HG03097 (cell line): ENCODE data around the gene PLB1.

Source experiments
- ATAC-seq: cut with Tn5 transposase; IDR thresholded peaks from one replicate; pipeline ENCODE4 v1.9.1; 2021; ENCODE audit not compliant: unreplicated experiment, low FRiP score

PLB1 gene

DNA sequence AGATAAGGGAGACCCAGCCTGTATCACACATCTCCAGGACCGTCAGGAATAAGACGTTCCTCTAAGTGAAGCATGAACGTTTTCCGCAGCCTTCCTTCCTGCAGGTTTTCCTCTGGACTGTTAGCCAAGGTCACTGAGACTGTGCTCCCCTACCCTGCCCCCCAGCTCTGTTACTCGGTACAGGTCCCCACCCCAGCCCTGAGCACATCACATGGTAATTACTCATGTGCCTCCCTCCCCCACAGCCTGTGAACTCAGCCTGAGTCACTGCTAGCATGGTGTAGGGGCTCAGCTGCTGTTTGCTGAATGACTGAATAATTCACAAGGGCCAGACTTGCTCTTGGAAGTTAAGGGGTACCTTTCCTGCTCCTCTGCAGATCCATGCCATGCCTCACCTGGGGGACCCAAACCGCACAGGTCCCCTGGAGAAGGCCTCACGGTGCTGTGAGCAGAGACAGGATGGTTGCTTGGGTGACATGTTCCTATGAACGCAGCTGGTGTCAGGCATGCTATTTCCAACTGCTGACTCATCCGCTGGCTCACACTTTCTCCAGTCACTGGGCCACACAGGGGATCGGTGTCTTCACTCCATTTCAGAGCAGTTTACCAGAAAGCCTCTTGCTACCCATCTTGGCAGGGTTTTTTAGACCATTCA, 88.2 kb downstream of the PLB1 start:
- ATAC-seq, result no peak

DNA sequence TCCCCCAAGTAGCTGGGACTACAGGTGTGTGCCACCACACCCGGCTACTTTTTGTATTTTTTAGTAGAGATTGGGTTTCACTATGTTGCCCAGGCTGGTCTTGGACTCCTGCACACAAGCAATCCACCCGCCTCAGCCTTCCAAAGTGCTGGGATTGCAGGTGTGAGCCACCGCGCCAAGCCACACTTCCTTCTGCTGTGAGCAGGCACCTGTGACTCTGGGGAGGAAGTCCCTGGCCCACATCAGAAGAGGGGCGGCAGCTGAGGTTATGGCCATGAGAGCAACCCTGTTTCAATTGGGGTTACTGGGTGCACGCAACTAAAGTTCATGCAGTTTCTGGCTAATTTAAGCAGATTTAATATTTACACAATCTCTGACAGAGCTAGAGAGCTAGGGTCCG, 91.0 kb downstream of the PLB1 start:
- ATAC-seq, result no peak

DNA sequence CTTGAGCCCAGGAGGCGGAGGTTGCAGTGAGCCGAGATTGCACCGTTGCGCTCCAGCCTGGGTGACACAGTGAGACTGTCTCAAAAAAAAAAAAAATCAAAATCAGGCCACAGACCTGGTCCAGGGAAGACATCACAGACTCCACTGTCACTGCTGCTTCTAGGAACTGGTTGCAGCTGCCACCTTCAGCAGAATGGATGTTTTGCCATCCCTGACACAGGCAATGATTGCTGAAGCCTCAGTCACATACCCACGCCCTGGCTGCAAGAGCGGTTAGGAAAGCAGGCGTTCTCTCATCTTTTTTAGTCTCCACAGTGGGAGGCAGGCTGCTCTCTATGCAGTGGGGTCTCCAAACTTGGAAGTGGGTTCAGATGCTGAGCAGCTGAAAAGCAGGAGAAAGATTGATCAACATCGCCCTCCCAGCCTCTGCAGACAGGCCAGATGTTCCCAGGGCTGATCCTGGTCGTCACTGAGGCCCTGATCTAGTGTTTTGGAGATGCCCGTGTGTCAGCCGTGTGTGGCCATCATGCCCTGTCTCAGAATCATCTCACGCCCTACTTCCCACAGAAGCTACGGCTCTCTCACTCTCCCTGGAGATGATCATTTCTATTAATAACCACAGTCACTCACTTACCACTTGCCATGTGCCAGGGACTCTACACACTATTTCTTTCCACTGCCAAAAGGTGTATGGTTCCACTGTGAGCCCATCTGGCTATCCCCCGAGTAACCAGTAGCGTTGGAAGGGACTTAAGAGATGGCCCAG, 91.8 kb downstream of the PLB1 start:
- ATAC-seq, result no peak

DNA sequence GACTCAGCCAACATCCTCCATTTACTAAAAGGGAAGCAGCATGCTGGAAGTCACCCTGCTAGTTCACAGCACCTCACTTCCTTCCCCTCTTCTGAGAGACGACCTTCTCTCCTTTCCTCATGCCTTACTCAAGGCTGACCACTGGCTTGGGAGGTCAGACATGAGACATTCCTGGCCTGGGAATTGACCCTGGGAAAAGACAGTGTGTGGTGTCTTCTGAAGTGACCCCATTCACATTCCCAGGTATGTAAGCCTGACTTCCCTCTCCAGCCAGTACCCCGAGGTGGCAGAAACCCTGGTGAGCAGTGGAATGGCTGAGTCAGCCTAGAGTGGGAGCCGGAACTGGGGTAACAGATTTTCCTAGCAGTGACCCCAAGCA, 92.4 kb downstream of the PLB1 start:
- ATAC-seq, result no peak

DNA sequence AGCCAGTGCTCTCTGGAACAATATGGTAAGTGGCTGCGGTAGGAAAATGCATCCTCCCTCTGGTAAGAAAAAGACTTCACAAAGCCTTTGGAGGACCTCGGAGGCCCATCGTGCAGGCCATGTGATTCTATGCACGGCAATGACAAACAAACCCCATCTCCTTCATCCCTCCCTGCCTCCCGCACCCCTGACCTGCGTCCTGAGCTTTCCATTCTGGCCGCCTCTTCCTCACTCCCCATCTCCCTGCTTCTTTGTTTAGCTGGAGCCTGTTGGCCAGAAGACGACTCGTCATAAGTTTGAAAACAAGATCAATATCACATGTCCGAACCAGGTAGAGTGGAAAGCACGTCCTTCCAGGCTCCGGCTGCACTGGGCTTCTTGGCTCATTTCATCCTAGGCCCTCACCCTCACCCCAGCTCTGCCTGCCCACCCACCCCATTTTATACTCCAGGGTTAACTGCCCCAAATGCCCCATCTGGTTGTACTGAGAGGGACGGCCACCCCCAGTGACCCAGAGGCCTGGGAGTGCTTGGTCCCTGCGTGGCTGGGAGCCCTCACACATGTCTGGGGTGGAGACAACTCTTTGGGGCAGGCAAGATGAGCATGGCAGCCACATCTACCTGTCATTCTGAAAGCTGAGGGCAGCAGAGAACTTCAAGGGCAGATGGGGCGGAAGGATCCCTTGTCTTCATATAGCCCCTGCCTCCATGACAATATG, 94.0 kb downstream of the PLB1 start:
- ATAC-seq, result no peak

DNA sequence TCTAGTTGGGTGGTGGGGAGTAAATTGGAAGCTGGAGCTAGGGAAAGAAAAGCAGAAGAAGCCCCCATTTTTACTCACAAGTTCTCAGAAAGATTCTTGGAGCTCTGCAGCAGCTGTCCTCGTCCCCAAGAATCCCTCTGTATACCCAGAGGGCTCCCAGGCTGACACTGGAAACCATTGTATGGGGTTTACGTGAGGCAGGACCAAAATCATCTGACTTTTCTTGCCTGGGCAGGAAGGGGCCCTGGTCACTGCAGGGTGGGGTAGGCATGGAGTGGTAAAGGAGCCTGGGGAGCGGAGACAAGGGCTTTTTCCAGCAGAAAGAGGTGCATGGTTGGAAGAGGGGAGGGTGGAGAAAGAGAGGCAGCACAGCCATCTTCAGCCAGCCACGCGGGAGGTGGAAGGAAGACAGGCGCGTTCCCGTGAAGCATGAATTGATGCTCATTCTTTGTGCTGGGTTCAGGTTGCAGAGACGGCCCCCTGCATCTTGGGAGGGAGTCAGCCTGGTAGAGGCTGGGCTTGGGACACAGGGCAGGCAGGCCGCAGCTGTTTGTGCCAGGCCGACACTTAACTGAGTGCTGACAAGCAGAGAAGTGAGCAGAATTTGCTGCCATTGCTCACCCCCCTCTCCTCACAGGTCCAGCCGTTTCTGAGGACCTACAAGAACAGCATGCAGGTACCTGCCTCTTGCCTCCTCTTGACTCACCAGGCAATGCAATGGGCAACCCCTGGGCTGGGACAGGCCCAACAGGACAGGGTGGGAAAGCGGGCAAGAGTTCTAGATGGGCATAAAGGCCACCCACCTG, 94.8 kb downstream of the PLB1 start:
- no peak for ATAC-seq

DNA sequence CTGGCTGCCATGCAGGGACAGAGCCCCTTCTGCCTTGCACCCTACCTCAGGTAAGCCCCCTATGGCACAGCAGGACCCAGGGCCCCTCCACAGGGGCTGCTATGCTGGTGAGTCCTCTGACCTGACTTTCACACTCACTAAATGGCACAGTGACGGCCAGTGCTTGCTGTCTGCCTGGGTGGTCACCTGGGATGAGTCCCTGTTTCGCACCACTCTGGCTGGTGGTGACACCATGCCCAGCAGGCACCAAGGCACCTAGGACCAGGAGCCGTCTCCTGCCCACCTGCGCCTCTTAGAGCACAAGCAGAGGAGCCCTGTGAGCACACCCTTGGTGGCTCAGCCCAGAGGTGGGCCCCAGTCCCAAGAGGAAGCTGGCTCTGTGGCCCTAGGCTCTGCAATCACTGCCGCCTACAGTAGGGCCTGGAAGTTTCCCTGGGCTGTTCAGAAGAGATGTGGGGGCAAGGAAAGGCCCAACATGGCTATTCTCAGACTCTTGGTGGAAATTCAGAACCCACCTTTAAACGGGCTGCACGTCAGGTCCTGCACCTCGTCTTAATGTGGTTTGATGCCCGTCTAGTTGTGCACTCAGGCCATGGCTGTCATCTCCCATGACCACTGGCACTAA, 96.0 kb downstream of the PLB1 start:
- ATAC-seq, result no peak

DNA sequence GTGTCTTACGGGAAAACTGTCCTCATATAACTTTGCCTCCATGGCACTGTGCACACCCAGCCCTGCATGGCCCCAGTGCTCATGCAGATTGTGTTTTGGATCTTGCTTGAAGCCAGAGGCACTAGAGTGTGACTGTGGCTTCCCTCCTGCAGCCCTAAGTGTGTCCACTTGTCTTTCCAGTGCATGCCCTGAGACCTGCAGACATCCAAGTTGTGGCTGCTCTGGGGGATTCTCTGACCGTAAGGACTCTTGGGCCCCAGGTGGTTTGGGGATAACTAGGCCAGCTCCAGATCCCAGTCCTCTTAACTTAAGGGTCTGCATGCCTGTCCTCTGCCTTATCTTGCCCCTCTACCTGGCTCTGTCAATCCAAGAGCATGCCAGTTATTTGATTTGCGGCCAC, 96.6 kb downstream of the PLB1 start:
- ATAC-seq, result no peak

DNA sequence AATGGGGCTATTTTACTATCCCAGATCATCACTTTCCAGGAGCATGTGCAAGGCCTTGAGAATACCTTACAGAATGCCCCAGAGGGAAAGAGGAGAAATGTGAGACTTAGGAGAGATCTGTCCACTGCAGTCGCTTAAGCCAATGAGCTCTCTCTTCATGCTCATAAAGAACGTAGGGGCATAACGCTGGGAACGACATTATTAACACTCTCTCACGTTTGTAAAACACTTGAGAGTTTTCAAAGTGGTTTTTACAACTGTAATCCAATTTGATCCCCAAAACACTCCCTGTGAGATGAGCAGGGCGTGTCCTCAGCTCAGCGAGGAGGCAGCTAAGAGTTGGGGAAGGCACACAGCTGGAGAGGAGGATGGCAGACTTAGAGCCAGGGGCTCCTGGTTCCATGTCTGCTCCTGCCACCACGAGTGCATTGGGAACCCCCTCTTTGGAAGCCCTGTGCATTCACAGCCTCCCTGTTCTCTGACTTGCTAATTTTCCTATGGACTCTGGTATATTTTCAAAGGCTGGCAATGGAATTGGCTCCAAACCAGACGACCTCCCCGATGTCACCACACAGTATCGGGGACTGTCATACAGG, 97.4 kb downstream of the PLB1 start:
- ATAC-seq, result no peak

DNA sequence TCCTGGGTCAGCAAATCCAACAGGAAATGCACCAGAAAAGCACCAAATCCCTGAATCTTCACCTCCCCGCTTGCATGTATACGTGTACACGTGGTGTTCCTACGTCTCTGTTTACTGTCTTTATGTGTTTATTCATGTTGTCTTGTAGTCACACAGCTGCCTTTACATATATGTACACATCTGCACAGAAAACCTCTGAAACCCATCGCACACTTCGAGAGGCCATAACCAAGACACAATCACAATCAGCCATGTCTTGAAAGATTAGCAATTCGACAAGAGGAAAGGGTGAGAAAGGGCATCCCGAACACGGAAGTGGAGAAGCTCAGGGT, 98.1 kb downstream of the PLB1 start:
- ATAC-seq, result no peak

DNA sequence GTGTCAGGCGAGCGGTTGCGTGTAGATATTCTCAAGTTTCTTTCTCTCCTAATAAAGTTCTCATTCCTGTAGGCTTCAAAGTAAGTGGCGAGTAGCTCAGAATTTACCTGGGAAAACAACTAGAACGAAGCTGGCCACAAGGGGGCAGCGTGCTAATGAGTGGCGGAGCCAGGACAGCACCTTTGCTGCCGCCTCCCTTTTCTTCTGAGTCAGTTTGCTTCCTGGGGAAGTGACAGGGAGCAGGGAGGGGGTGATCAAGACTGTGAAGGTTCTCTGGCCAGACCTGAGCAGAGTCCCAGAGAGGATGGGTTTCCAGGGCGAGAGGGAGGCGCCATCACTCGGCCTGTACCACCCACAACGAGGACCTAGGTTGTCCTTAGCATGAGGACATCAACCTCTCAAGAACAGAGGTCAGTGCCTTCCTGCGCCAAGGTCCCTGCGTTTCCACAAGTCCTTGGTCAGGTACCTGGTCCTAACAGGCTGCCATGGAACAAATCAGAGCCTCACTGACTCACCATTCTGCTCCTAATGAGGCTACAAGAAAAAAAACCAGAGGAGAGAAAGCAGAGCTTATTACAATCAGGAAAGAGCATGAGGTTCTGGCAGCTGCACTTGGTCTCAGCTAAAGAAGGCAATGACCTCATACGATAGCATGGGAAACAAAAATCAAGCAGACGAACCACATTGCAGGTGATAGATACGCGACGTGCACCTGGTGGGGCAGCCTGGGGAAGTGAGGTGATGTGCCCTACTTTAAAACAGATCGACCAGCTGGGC, 98.7 kb downstream of the PLB1 start:
- no peak for ATAC-seq

DNA sequence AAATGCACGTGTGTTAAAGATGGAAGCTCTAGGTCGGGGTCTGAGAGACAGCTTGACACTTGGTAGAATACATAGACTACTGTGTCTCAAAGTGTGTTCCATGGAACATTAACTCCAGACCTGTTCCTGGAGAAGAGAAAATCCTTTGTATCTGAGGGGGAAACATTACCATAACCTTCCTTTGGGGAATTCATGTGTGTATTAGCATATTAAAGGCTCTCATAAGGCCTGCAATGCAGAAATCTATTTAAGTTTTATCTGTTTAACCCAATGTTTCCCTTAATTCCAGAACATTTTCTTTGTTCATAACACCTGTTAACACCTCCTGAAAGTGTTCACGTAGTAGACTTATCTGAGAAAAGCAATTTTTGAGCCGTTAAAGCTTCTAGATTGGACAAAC, 99.5 kb downstream of the PLB1 start:
- no peak for ATAC-seq

DNA sequence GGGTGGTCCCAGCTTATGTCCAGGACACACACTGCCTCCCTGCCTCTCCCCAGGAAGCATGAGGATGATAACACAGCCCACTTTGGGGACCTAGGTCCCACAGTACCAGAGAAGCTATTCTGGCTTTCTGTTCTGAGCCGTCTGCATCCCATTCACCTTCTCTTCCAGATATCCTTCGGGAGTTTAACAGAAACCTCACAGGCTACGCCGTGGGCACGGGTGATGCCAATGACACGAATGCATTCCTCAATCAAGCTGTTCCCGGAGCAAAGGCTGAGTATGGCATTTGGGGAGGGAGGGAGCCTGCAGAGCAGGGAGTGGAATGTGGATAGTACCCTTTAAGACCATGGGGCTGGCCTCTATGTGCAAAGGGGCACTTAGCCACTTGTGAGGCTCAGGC, 102.6 kb downstream of the PLB1 start:
- no peak for ATAC-seq

DNA sequence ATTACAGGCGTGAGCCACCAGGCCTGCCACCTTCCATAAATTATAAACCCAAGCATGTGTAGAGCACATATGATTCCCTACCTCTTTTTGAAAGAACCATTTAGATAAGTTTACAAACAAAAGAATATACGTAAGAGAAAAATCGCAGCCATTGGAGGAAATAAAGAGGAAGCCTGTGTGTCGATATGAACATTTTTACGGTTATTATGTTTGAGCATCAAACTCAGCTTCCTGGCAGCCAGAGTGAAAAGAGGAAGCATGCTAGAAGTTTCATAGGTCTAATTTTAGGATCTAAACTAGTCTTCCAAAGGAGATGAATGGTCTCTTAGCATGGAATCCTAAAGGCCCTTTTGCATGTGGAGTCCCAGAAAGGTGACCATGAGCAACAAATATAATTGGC, 104.3 kb downstream of the PLB1 start:
- no peak for ATAC-seq

DNA sequence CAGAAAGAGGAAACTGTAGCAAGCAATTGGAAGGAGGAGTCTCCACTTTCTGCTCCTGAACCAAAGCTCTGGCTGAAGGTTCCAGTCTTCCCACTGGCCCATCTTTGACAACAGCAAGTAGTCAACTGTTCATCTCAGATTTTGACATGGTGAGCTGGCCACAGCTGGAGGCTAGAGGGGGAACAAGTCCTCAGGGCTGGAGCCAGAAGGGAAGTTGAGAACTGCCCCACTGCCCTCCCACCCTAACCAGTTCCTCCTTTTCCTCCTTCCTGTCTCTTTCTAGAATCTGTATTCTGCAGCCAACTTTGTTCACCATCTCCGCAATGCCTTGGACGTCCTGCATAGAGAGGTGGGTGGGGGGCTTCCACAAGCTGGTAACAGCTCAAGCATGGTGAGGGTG, 105.8 kb downstream of the PLB1 start:
- no peak for ATAC-seq

DNA sequence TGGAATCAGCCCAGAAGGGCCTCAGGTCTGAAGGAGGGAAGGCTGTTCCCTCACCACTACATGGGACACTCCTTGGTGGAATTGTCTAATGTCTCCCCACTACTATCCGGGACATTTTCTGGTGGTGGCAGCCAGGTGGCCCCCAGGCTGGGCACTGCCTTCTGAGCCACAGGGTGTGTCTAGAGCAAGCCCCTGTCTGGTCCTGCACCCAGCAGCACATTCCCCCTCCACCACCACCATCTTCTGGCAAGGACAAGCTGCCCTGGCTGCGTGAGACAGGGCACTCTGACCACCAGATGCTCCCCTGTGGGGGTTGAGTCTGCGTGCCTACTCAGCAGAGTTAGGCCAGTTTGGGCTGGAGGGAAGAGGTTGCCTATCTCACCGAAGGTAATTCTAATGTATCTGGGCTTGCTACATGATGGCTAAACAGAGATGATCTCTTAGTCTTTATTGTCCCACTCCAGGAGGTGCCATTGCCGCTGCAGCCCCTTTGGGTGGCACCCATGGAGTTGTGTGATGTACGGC, 106.3 kb downstream of the PLB1 start:
- ATAC-seq, result no peak

DNA sequence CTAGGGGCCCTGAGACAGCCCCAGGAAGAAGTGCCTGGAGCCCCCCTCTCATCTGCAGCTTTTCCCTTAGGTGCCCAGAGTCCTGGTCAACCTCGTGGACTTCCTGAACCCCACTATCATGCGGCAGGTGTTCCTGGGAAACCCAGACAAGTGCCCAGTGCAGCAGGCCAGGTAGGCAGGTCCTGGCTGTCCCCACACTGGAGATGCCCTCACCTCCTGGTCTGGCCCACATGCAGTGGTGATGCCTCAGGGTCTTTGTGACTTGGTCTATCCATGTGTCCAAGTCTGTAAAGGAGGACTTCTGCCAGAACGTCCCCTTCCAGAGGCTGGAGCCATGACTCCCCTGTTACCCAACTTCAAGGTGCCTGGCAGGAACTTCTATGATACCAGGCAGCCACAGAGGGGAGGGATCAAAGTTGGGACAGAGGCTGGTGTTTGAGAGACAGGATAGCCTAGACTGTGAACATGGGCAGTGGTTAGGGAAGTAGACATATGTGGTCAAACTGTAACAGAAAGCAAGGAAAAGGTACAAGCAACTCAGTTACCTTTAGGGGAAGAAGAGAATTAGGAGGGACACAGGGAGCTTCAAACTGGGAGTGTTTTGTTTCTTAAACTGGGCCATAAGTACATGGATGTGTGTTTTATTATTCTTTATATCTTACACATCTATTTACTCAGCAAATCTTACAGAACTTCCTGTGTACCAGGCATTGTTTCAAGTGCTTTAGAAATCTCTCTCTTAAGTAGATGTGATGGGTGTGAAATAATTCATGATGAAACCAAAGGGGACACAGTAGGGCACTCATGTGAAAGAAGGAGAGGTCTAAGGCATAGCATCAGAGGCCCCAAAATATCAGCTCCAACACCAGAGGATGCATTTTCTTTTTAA, 107.1 kb downstream of the PLB1 start:
- ATAC-seq, result no peak

DNA sequence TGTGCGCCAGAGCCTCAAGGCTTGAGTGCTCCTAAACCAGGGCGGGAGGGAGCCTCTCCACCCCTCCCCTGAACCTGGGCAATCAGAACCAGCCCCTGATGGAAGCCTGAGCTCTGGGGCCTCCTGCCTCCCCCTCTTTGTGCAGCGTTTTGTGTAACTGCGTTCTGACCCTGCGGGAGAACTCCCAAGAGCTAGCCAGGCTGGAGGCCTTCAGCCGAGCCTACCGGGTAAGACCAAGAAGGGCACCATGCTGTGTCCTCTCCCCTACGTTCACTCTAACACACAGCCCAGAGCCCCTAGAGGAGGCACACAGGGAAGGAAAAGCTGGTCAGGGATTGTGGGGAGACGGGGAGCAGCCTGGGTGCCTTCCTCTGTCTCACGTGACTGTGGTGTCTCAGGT, 108.0 kb downstream of the PLB1 start:
- ATAC-seq, result no peak
